Stimulated activated CD8-positive, alpha-beta memory T cell treated with anti-CD3 and anti-CD28 coated beads, Interleukin-7, amount 100 ng/mL, for 24 hours (primary cell): Measurements from ENCODE around the gene C3orf70.
"Not testable (repeated sequence)": the region's sequence is repeated elsewhere in the genome, so short reads cannot be mapped to it uniquely, and the experiment has no call there.

Experiments
- DNase-seq: peaks from one replicate; pipeline ENCODE4 v3.0.0-alpha.2; 2020; ENCODE audit warnings: low read depth

C3orf70 gene

DNA sequence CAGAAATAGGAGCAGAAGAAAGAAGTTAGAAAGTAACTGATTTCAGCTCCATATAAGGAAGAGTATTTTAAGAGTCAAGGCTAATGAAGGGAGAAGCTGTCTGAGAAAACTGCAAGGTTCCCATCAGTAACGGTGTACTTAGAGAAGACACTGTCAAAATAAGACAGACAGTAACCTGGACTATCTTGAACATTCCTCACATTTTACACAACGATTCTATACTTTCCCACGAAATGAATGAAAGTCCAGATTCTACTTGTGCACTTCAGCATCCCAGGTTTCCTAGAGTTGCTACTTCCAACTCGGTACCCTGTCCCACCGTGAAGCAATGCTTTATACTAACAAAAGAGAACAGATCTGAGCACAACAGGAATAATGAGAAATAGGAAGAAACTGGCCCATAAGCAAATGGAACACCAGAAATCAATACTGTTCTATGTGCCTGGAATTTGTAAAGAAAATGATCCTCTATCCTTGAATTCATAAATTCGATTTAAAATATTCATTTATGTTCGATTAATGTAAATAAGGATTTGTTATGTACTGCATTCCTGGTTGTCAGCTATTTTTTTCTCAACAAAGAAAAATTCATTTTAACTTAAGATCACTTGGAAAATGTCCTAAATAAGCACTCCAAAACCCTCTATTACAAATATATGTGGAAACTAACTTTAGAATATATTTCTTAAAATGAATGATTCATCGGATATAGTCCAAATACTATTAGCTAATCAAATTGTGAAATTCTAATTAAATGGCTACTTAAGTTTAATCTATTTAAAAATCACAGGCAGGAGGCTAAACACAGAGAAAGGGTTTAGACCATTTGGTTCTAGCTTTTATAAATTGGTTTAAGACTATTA, 1.5 kb downstream of the C3orf70 start:
- DNase-seq, result no peak

DNA sequence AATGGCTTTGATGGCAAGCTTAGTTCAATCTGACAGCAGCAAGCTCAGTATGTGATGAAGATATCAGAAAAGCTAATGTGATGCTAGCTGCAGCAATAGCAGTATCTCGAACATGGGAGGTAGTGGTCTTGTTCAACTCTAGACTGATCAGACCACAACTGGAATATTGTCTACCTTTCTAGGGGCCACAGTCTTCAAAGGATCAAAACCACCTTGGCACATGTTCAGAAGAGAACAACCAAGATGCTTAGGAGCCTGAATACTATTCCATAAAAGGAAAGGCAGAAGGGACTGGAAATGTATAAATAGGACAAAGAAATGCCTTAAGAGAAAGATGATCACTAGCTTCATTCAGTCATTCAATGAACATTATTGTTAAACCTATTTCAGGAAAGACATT, 2.3 kb downstream of the C3orf70 start:
- DNase-seq, result no peak

- DNase-seq, result no peak
Measured at GRCh38 chr3:185149591-185149990, 3.3 kb downstream of the C3orf70 start.

DNA sequence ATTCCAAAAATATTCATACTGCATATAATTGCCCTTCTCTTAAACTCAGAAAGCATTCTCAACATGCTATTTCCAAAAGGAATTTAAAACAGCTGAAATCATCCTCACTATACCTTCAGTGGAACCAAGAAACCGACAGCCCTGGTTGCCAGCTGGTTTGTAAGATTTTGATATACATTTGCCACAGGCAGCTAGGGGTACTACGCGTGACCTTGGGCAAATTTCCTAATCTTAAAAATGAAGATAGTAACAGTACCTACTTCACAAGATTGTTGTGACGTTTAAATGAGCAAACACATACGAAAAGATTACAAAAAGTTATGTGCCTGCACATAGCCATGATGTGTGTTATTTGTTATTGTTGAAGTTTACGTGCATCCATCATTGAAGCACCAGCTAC, 7.3 kb downstream of the C3orf70 start:
- no peak for DNase-seq

GRCh38 chr3:185144784-185145183, 8.1 kb downstream of the C3orf70 start:
- no peak for DNase-seq

- no peak for DNase-seq
Measured at GRCh38 chr3:185137821-185138220, 15.0 kb downstream of the C3orf70 start.

DNA sequence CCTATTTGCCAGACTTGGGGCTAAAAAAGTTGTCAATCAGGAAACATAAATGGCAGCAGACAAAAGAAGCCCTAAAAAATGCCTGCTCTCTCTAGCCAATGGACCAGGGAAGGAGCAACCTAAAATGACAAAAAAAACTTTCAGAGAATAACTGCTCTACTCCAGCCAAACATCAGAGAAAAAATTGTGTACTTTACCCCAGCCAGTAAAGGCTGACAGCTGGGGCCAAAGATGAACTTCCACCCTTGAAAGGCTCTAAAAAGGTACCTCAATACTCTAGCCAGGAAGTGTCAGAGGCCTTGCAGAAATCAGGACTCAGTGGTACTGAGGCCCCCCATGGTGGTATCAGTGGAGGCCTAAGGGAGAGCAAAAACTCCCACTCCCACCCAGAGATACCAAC, 18.4 kb downstream of the C3orf70 start:
- no peak for DNase-seq

- DNase-seq, result no peak
Measured at GRCh38 chr3:185131602-185132256, 21.1 kb downstream of the C3orf70 start.

DNA sequence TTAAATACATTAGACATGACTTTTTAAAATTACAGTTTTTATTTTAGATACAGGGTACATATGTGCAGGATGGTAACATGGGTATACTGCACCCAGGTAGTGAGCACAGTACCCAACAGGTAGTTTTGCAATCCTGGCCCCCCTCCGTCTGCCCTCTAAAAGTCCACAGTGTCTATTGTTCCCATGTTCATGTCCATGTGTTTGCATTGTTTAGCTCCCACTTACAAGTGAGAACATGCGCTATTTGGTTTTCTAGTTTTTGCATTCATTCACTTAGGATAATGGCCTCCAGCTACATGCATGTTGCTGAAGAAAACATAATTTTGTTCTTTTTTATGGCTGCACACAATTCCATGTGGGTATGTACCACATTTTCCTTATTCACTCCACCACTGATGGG, 23.8 kb downstream of the C3orf70 start:
- DNase-seq, result no peak

DNA sequence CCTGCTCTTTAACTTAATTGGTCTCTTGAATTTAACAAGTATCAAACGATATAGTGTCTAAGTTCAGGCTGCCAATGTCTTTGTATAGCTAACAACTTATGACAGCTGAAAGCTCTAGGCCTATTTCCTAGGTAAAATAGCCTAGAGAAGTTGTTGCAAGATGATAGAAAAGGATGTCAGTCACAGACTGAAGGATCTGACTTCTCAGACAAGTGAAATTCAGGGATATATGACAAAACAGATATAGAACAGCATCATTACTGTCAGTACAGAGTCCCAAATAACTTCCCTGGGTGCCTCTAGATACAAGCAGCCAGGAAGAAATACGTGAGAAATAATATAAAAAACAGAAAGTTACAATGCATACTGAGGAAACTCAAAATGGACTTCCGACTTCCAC, 26.7 kb downstream of the C3orf70 start:
- no peak for DNase-seq

- DNase-seq, result no peak
Measured at GRCh38 chr3:185120126-185120525, 32.7 kb downstream of the C3orf70 start.

DNA sequence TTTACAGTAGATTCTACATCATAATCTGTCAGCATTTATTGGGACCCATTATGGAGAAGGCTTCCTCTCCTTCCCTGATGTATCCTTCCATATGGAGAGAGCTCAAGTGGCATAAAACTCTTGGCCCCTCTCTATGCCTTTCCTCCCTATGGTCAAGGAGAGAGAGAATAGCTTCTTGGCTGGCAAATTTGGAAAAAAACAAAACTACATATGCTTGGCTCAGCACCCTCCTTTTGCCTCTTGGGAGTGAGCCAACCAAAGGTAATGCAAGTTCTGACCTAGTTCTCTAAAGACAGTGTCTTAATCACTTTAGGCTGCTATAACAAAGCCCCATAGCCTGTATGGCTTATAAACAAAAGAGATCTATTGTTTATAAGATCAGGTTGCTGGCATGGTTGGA, 37.5 kb downstream of the C3orf70 start:
- DNase-seq, result no peak

GRCh38 chr3:185114756-185115155, 38.1 kb downstream of the C3orf70 start:
- no peak for DNase-seq

DNA sequence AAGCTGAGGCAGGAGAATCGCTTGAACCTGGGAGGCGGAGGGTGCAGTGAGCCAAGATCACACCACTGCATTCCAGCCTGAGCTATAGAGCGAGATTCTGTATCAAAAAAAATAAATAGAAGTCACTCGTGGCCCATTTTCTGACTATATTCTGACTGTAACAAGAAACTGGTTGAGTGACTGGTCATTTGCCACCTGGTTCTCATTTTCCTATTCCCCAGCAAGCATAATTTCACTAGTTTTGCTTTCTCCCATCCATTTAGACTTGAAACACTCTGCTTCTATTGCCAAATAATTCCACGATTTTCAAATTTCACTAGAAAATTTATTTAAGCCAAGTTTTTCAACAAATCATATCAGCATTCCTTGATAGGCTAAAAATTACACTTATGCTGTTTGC, 40.7 kb downstream of the C3orf70 start:
- DNase-seq, result no peak

DNA sequence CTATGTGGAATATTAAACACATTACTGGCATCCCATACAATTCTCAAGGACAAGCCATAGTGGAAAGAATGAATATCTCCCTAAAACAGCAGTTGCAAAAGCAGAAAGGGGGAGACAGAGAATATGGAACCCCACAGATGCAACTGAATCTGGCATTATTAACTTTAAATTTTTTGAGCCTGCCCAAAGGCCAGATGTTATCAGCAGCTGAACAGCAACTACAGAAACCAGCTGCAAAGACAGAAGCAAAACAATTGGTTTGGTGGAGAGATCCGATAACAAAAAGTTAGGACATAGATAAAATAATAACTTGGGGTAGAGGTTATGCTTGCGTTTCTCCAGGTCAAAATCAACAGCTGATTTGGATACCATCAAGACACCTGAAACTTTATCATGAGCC, 43.8 kb downstream of the C3orf70 start:
- not testable (repeated sequence) for DNase-seq

DNA sequence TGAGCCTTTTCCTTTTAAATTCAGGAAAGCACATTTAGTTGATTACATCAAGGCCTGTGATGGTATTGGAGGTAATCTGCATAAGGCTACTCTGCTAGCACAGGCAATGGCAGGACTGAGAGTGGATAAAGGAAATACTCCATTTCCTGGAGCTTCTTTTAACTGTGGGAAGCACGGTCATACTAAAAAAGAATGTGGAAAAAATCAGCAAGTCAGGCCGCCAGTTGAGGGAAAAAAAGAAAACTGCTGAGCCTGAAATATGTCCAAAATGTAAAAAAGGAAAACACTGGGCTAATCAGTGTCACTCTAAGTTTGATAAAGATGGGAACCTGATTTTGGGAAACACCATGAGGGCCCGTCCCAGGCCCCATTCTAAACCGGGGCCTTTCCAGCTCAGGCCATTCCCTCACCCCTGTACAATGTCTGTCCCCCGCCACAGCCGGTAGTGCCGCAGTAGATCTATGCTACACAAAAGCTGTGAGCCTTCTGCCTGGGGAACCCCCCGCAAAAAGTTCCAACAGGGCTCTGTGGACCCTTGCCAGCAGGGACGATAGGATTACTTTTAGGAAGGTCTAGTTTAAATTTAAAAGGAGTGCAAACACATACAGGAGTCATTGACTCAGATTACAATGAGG, 46.5 kb downstream of the C3orf70 start:
- not testable (repeated sequence) for DNase-seq

GRCh38 chr3:185103359-185104127, 49.3 kb downstream of the C3orf70 start:
- no peak for DNase-seq

GRCh38 chr3:185094697-185095096, 58.2 kb downstream of the C3orf70 start:
- DNase-seq, result no peak

DNA sequence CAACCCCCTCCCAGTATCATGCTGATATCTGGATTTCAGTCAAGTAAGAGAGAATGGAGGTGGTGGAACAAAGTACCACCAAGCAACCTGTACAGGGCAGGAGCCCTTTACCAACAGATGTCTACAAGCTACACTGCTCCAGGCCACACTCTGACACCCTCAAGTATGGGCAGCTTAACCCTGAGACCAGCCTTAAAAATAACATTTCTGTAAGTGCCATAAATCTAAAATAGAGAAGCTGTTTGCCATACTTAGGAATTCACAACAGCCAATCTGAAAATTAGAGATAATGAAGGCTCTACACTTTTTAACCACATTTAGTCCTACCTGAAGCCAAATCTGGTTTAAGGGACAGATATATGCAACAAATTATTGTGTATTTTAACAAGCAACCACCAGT, 59.7 kb downstream of the C3orf70 start:
- no peak for DNase-seq

GRCh38 chr3:185090811-185091210, 62.0 kb downstream of the C3orf70 start:
- DNase-seq, result no peak

DNA sequence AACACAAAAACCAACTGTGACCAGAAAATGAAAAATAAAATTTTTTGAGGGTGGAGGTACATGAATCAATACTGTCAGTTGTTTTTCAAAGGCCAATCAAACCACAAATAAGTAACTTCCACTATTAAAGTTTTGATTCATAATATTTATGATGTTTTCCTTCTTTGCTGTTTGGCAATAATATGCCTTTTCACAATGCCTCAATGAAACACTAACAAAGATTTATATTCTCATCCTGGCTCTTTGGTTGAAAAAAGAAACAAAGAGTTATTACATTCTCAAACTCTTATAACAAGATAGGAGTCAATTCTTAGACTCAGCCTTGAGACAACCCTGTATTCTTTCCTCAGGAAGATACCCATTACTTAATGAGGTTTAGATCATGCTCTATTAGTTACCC, 63.1 kb downstream of the C3orf70 start:
- no peak for DNase-seq

DNA sequence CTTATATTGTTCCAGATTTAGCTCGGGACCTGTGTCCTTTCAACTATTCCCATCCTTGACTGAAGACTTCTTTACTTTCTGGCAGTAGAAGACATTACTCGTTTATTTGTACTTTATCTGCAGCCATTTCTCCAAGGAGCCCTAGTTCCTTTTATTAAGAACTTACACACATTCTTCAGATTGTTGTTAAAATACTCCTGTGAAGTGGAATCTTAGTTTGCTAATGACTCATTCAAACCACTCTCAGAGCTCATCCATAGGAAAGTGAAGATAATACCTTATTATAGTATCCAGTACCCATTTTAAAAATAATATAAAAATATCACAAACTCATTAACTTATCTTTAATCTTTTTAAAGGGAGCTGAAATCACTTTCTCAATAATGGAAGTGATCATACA, 63.5 kb downstream of the C3orf70 start:
- no peak for DNase-seq
